DMS53 treated with DMSO at 0.1 percent for 48 hours (cell line): ENCODE measurements around the gene FBXO8.
"Not testable (repeated sequence)": the region's sequence is repeated elsewhere in the genome, so short reads cannot be mapped to it uniquely, and the experiment has no call there.

Source experiments
- DNase-seq: peaks from one replicate; lab custom pipeline; 2025; ENCODE audit not compliant: unreplicated experiment; lab: John Stamatoyannopoulos, UW

Gene FBXO8, protein sequence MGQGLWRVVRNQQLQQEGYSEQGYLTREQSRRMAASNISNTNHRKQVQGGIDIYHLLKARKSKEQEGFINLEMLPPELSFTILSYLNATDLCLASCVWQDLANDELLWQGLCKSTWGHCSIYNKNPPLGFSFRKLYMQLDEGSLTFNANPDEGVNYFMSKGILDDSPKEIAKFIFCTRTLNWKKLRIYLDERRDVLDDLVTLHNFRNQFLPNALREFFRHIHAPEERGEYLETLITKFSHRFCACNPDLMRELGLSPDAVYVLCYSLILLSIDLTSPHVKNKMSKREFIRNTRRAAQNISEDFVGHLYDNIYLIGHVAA

GRCh38 chr4:174283507-174284471, at the start of gene FBXO8, which contains the start of gene CEP44:
TSS of gene FBXO8 (minus strand) at chr4:174283667. CDS start at chr4:174263092, 20,575 bp downstream.
TSS of gene CEP44 (plus strand) at chr4:174283911. CDS start at chr4:174299122, 15,211 bp downstream.
- peak; percentile 44 for DNase-seq

DNA sequence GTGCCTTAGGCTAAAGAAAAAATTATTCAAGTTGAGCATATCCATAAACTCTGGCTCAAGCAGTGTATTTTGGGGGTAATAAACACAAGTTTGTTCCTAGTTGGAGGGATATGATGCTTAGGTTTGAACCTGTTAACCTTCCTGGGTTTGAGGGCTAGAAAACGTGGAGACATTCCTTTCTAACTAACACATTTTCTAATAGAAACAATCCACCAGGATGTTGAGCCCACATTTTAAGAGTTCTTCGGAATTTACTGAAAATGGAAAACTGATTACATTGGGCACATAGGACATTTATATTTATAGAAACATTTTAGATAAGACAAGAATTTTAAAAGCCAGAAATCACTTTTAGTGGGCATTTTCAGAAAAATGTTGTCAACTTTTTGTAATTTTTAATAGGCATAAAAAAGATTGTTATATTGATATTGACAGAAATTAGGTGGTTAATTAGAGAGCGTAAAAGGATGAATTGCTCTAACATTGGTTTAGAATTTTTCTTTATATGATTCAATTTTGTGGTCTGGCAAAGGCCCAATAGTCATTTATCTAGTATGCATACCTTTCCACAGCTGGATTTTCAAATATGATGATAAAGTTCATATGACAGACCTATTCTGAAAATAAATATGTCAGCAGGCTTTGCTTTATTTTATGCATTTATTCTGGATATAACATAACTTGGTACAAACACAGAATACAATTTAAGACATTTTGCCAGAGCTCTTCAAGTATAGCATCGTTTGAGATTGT, 49.5 kb upstream of the FBXO8 start:
- no peak for DNase-seq

DNA sequence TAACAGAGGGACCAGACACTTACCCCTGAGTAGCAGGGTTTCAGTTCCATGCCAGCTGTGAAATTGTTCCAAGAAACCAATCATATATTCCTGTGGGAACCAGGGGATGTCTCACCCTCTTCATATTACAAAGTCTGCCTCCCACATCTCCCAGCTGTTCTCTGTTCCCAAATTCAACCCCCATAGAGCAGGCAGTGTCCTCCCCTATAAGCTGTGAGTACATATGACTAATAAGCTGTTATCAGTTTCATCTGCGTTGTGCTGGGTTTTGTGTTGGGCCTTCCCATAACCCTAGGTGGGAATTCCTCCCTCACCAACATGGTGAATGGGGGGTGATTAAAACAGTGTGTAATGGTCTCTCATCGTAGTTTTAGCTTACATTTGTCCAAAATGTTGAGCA, 41.3 kb upstream of the FBXO8 start:
- no peak for DNase-seq

- no peak for DNase-seq
Measured at GRCh38 chr4:174324236-174324635, 40.8 kb upstream of the FBXO8 start.

DNA sequence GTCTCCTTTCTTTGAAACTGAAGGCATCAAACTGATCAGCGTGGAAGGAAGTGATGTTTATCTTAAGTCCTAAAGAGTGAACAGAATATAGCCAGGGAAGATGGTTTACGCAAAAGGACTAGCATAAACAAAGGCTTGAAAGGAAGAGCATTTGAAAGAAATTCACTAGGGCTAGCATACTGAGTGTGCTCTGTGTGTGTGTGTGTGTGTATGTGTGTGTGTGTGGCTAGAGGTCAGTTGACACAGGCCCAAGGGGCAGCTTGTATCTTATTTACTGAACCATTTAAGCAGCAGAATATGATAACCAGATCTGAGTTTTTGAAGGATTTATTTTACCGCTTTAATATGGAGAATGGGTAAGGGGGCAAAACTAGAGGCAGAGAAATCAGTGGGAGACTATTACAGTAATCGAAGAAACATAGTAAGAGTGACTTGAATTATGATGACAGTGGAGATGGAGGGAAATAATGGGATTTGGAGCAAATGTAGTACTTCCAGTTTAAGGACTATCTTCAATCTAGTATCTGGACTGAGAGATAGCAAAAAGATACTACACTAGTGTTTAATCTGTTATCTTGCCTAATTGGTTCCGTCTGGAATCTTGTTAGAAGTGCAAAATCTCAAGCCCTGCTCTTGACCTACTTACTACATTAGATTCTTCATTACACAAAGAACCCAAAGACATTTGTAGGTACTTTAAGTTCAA, 37.2 kb upstream of the FBXO8 start:
- DNase-seq, result no peak

- DNase-seq, result peak; percentile 2
Measured at GRCh38 chr4:174318829-174319764, 35.6 kb upstream of the FBXO8 start.

DNA sequence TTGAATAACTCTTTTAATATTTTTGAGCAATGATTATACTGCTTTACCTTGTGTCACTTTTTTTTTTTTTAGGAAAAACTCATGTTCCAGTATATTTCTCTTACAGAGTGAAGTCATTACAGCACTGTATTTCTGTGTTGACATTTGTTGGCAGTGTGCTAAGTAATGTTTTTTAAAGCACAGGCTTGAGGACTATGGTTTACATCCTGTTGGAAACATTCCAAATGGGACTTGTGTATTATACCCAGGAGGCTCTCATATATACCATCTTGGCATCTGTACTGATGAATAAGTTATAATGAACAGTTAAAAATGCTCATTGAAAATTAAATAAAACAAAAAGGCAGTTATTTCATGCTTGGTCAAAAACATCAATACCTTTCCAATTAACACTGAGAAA, 34.1 kb upstream of the FBXO8 start:
- peak; percentile 60 for DNase-seq

DNA sequence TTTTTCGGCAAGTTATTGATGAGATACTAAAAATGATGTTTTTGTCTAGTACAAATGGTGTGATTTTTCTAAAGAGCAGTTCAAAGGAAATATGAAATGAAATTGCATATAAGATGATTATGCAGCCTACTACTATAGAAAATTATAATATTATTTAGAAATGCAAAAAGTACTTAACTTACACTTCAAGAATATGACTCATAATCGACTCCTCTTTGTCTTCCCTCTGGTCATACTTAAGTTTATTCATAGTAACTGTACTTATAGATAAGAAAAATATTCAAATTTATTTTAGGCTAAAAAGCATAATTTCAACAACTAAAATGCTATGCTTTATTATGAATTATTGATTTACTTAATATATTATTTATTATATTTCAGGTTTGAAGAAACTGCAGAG, 33.5 kb upstream of the FBXO8 start:
- DNase-seq, result no peak

- DNase-seq, result no peak
Measured at GRCh38 chr4:174316546-174316945, 33.1 kb upstream of the FBXO8 start.

DNA sequence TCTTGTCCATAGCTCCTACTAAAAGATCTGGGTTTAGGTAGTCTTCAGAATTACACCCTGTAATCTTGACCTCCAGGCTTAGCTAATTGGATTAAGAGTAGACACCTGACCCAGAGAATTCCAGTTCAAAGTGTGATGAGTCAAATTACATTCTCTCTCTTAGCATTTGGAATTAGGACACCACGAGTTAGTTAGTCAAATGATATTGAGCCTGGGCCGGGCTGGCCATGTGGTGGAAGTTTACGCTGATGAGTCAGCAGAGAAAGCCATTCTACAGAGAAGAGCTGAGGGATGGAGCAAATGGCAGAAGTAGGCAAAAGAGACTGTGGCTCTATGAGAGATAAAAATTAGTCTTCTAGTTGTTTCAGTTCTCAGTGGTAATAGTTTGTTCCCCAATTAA, 31.3 kb upstream of the FBXO8 start:
- peak; percentile 11 for DNase-seq

- DNase-seq, result no peak
Measured at GRCh38 chr4:174314274-174314673, 30.8 kb upstream of the FBXO8 start.

- no peak for DNase-seq
Measured at GRCh38 chr4:174312993-174313392, 29.5 kb upstream of the FBXO8 start.

DNA sequence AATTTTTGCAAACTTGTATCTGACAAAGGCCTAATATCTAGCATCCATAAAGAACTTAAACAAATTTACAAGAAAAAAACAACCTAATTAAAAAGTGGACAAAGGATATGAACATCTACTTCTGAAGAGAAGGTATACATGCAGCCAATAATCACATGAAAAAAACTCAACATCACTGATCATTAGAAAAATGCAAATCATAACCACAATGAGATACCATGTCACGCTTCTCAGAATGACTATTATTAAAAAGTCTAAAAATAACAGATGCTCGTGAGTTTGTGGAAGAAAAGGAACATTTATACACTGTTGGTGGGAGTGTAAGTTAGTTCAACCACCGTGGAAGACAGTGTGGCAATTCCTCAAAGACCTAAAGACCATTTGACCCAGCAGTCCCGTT, 24.2 kb upstream of the FBXO8 start:
- no peak for DNase-seq

GRCh38 chr4:174305961-174306360, 22.5 kb upstream of the FBXO8 start:
- DNase-seq, result no peak

DNA sequence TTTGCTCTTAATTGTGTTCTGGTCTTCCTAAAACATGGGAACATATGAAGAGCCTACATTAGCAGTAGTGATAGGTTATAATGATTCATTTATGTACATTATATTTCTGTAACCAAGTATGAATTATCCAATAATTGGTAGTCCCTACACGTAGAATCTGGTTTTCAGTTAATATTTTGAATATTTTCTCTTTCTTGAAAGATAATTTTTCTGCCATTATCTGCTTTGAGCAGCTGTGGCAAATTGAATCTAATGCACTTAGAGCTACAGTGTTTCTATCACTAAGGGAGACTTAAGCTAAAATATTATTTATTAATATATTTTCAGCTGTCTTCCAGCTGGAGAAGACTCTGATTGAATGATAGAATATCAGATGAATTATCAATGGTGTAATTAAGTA, 21.2 kb upstream of the FBXO8 start:
- DNase-seq, result no peak

DNA sequence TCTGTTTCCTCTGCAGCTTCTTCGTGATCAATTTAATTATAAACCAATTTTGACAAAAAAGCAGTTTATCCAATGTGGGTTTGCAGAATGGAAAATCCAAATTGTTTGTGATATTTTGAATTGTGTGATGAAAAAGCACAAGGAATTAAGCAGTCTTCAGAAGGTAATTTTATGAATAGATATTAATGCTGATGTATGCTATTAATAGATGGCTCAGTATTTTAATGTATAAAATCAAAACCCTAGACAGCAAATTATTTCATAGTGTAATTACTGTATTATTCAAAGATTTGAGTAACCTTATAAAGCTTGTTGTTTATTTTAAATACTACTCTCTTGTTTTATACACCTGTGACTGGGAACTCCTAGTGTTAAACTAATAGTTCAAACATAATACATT, 20.2 kb upstream of the FBXO8 start:
- no peak for DNase-seq

- DNase-seq, result not testable (repeated sequence)
Measured at GRCh38 chr4:174295142-174295541, 11.7 kb upstream of the FBXO8 start.

- DNase-seq, result not testable (repeated sequence)
Measured at GRCh38 chr4:174294641-174295040, 11.2 kb upstream of the FBXO8 start.

DNA sequence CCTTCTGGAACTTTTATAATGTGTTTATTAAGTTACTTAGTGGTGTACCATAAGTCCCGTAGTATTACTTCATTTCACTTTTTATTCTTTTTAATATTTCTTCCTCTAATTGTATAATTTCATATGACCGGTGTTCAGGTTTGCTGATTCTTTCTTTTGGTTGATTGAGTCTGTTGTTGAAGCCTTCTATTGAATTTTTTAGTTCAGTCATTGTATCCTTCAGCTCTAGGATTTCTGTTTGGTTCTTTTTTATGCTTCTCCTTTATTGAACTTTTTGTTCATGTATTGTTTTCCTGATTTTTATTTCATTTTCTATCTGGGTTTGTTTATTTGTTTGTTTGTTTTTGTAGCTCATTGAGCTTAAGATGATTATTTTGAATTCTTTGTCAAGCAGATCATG, 9.0 kb upstream of the FBXO8 start:
- no peak for DNase-seq

GRCh38 chr4:174286870-174287269, 3.4 kb upstream of the FBXO8 start:
- no peak for DNase-seq
